HEK293 (cell line): ENCODE results near the gene FBLN2.

ENCODE experiments used
- GLI4 ChIP-seq: fragments of 450-650 bp; formaldehyde crosslinking; IDR thresholded peaks from 2 replicates; pipeline ENCODE4 v1.5.1; 2016; ENCODE audit warnings: missing biosample characterization, missing genetic modification characterization
- GLIS1 ChIP-seq: fragments of 450-650 bp; formaldehyde crosslinking; IDR thresholded peaks from 2 replicates; pipeline ENCODE4 v1.5.1; 2016; ENCODE audit warnings: missing biosample characterization, missing genetic modification characterization
- ZNF10 ChIP-seq: fragments of 450-650 bp; formaldehyde crosslinking; IDR thresholded peaks from 2 replicates; pipeline ENCODE4 v1.5.1; 2017; ENCODE audit warnings: missing biosample characterization, missing genetic modification characterization
- ZNF221 ChIP-seq: fragments of 450-650 bp; formaldehyde crosslinking; IDR thresholded peaks from 2 replicates; pipeline ENCODE4 v1.5.1; 2017; ENCODE audit warnings: missing biosample characterization, missing genetic modification characterization, borderline replicate concordance
- ZNF366 ChIP-seq: fragments of 450-650 bp; formaldehyde crosslinking; conservative IDR thresholded peaks from 2 replicates; pipeline ENCODE4 v1.5.1; 2016; ENCODE audit warnings: missing biosample characterization, missing genetic modification characterization
- ZNF548 ChIP-seq: fragments of 450-650 bp; formaldehyde crosslinking; IDR thresholded peaks from 2 replicates; pipeline ENCODE4 v1.5.1; 2016; ENCODE audit warnings: missing biosample characterization, missing genetic modification characterization
- TF ChIP-seq, protein P1 (sequence below): fragments of 450-650 bp; formaldehyde crosslinking; IDR thresholded peaks from 2 replicates; pipeline ENCODE4 v1.5.1; 2016; ENCODE audit warnings: missing biosample characterization, missing genetic modification characterization
- TF ChIP-seq, protein P2 (sequence below): fragments of 450-650 bp; formaldehyde crosslinking; IDR thresholded peaks from 2 replicates; pipeline ENCODE4 v1.5.1; 2016; ENCODE audit warnings: missing biosample characterization, missing genetic modification characterization, borderline replicate concordance

DNA sequence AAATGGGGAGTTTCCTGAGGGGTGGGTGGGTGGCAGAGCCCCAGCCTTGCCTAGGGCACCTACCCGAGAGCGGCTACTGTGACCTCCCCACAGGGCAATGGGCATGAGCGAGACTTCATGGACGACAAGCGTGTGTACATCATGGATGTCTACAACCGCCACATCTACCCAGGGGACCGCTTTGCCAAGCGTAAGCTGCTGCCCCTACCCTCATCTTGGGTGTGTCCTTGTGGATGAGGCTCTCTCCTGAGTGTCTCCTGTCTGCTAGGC lies 46.2 kb upstream of the FBLN2 start:
- TF ChIP-seq ZNF221 (tag by site-specific recombination) (no peak), ZNF10 (no peak), GLIS1 (tag by site-specific recombination) (no peak), ZNF548 (no peak), ZNF366 (tag by site-specific recombination) (no peak), GLI4 (tag by site-specific recombination) (no peak)
- TF ChIP-seq, protein P1, sequence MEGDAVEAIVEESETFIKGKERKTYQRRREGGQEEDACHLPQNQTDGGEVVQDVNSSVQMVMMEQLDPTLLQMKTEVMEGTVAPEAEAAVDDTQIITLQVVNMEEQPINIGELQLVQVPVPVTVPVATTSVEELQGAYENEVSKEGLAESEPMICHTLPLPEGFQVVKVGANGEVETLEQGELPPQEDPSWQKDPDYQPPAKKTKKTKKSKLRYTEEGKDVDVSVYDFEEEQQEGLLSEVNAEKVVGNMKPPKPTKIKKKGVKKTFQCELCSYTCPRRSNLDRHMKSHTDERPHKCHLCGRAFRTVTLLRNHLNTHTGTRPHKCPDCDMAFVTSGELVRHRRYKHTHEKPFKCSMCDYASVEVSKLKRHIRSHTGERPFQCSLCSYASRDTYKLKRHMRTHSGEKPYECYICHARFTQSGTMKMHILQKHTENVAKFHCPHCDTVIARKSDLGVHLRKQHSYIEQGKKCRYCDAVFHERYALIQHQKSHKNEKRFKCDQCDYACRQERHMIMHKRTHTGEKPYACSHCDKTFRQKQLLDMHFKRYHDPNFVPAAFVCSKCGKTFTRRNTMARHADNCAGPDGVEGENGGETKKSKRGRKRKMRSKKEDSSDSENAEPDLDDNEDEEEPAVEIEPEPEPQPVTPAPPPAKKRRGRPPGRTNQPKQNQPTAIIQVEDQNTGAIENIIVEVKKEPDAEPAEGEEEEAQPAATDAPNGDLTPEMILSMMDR (tag by site-specific recombination) = no peak
- TF ChIP-seq, protein P2, sequence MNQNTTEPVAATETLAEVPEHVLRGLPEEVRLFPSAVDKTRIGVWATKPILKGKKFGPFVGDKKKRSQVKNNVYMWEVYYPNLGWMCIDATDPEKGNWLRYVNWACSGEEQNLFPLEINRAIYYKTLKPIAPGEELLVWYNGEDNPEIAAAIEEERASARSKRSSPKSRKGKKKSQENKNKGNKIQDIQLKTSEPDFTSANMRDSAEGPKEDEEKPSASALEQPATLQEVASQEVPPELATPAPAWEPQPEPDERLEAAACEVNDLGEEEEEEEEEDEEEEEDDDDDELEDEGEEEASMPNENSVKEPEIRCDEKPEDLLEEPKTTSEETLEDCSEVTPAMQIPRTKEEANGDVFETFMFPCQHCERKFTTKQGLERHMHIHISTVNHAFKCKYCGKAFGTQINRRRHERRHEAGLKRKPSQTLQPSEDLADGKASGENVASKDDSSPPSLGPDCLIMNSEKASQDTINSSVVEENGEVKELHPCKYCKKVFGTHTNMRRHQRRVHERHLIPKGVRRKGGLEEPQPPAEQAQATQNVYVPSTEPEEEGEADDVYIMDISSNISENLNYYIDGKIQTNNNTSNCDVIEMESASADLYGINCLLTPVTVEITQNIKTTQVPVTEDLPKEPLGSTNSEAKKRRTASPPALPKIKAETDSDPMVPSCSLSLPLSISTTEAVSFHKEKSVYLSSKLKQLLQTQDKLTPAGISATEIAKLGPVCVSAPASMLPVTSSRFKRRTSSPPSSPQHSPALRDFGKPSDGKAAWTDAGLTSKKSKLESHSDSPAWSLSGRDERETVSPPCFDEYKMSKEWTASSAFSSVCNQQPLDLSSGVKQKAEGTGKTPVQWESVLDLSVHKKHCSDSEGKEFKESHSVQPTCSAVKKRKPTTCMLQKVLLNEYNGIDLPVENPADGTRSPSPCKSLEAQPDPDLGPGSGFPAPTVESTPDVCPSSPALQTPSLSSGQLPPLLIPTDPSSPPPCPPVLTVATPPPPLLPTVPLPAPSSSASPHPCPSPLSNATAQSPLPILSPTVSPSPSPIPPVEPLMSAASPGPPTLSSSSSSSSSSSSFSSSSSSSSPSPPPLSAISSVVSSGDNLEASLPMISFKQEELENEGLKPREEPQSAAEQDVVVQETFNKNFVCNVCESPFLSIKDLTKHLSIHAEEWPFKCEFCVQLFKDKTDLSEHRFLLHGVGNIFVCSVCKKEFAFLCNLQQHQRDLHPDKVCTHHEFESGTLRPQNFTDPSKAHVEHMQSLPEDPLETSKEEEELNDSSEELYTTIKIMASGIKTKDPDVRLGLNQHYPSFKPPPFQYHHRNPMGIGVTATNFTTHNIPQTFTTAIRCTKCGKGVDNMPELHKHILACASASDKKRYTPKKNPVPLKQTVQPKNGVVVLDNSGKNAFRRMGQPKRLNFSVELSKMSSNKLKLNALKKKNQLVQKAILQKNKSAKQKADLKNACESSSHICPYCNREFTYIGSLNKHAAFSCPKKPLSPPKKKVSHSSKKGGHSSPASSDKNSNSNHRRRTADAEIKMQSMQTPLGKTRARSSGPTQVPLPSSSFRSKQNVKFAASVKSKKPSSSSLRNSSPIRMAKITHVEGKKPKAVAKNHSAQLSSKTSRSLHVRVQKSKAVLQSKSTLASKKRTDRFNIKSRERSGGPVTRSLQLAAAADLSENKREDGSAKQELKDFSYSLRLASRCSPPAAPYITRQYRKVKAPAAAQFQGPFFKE (tag by site-specific recombination) = no peak
